ENCODE measurements around the gene NEU2. TPM values are rescaled to one million over a fixed set of nuclear protein-coding genes. Genes with fewer than 3 reads are reported as not detected.

Gene NEU2
- total and polyA plus RNA-seq, 2 of the 13 experiments (the other 11 are each of a cell fraction or from before 2014, with no cell fraction given) = not detected

- TF ChIP-seq FOXO4 (CRISPR knock-in tag; conservative IDR thresholded peaks at IDR 0.05) (no peak), POLR2A (IDR thresholded peaks at IDR 0.05; ENCODE audit: insufficient read depth in 1 of 2, low read depth in 2 of 2, low read length in 2 of 2) (peak in 1 of 2 experiments; percentile 60; a peak in 2 of 4 replicates), MAF1 (CRISPR knock-in tag; IDR thresholded peaks at IDR 0.05; ENCODE audit: borderline replicate concordance) (no peak), ZNF687 (CRISPR knock-in tag; IDR thresholded peaks at IDR 0.05) (peak; percentile 94), MEIS2 (CRISPR knock-in tag; IDR thresholded peaks at IDR 0.05) (peak; percentile 98), CREBL2 (CRISPR knock-in tag; IDR thresholded peaks at IDR 0.05; ENCODE audit: borderline replicate concordance) (no peak), THAP11 (CRISPR knock-in tag; IDR thresholded peaks at IDR 0.05) (peak; percentile 81), ZNF282 (IDR thresholded peaks at IDR 0.05; ENCODE audit: partially characterized antibody) (no peak), NR1H2 (CRISPR knock-in tag; IDR thresholded peaks at IDR 0.05; ENCODE audit: borderline replicate concordance, low read depth) (0 out of 2 replicates have a peak, but pooled peaks have one; percentile 18), ZNF660 (CRISPR knock-in tag; IDR thresholded peaks at IDR 0.05; ENCODE audit: borderline replicate concordance, low read depth) (no peak), DZIP1 (CRISPR knock-in tag; IDR thresholded peaks at IDR 0.05) (no peak), TOPORS (CRISPR knock-in tag; IDR thresholded peaks at IDR 0.05) (no peak), ZSCAN9 (CRISPR knock-in tag; IDR thresholded peaks at IDR 0.05; ENCODE audit: borderline replicate concordance) (peak; percentile 85), PHF8 (CRISPR knock-in tag; IDR thresholded peaks at IDR 0.05) (no peak), BHLHE40 (IDR thresholded peaks at IDR 0.05; ENCODE audit: low read length) (peak; percentile 91), HNRNPLL (IDR thresholded peaks at IDR 0.05; ENCODE audit: low read depth, low read length, poor library complexity, severe bottlenecking) (peak; percentile 41), PRDM15 (CRISPR knock-in tag; IDR thresholded peaks at IDR 0.05) (no peak), NFE2L2 (IDR thresholded peaks at IDR 0.05; ENCODE audit: low read length) (no peak)
Observed at GRCh38 chr2:233063269-233063975, 30.9 kb downstream of the NEU2 start (continued).

All from HepG2 (cell line).